Muscle layer of duodenum (tissue), 2 donors: Measurements from ENCODE around the gene EYS.
"Not testable (repeated sequence)": the region's sequence is repeated elsewhere in the genome, so short reads cannot be mapped to it uniquely, and the experiment has no call there.

Experiments used
- H3K27ac ChIP-seq: one replicate; pipeline ENCODE4 v1.7.0; 2013; ENCODE audit warnings: mild to moderate bottlenecking, low read length
- H3K27me3 ChIP-seq: one replicate; pipeline ENCODE4 v1.7.0; 2013; ENCODE audit warnings: low read depth, mild to moderate bottlenecking, control low read depth, low read length
- H3K36me3 ChIP-seq, 2 donors: one replicate each; pipeline ENCODE4 v1.7.0; 2013; ENCODE audit warnings: low read length in 2 of 2, control low read depth in 1 of 2, mild to moderate bottlenecking in 1 of 2; ENCODE audit not compliant: insufficient read depth in 2 of 2, control insufficient read depth in 1 of 2
- H3K4me1 ChIP-seq, 2 donors: one replicate each; pipeline ENCODE4 v1.7.0; 2013; ENCODE audit warnings: low read length in 2 of 2, mild to moderate bottlenecking in 2 of 2, control low read depth in 1 of 2, moderate library complexity in 1 of 2; ENCODE audit not compliant: insufficient read depth in 2 of 2, control insufficient read depth in 1 of 2
- H3K4me3 ChIP-seq, 2 donors: one replicate each; pipeline ENCODE4 v1.7.0; 2013; ENCODE audit warnings: low read length in 2 of 2, low read depth in 1 of 2, mild to moderate bottlenecking in 1 of 2
- H3K9me3 ChIP-seq, 2 donors: one replicate each; pipeline ENCODE4 v1.7.0; 2013; ENCODE audit warnings: low read length in 2 of 2, control low read depth in 1 of 2, mild to moderate bottlenecking in 1 of 2; ENCODE audit not compliant: control insufficient read depth in 1 of 2
- donor health status: healthy.

Gene EYS

GRCh38 chr6:63897459-63897858 lies 1809.6 kb downstream of the EYS start:
- no peaks in the 10 kb centered on the region for H3K36me3 ChIP-seq
- no peak overlapping the region for H3K4me3 ChIP-seq
- no peaks in the 10 kb centered on the region for H3K27me3 ChIP-seq
- no peak overlapping the region for H3K27ac ChIP-seq
- peaks cover 0 to 2% of the 10 kb centered on the region in 2 donors for H3K9me3 ChIP-seq
- H3K4me1 ChIP-seq: no peaks in the 10 kb centered on the region

- Histone ChIP-seq H3K4me1 (no peaks in the 10 kb centered on the region), H3K36me3 (no peaks in the 10 kb centered on the region), H3K9me3 (peaks cover 0 to 8% of the 10 kb centered on the region in 2 donors), H3K27me3 (no peaks in the 10 kb centered on the region), H3K4me3 (no peak overlapping the region), H3K27ac (no peak overlapping the region)
These were observed 1818.6 kb downstream of the EYS start for GRCh38 chr6:63888416-63888815.

GRCh38 chr6:63887804-63888203 lies 1819.2 kb downstream of the EYS start:
- not testable (repeated sequence) for H3K27me3 ChIP-seq, H3K4me3 ChIP-seq, H3K27ac ChIP-seq, H3K36me3 ChIP-seq, H3K9me3 ChIP-seq, H3K4me1 ChIP-seq

GRCh38 chr6:63887002-63887751 lies 1819.8 kb downstream of the EYS start:
- Histone ChIP-seq H3K4me1 (no peaks in the 10 kb centered on the region), H3K36me3 (no peaks in the 10 kb centered on the region), H3K27me3 (no peaks in the 10 kb centered on the region), H3K4me3 (no peak overlapping the region), H3K9me3 (peaks cover 0 to 6% of the 10 kb centered on the region in 2 donors), H3K27ac (no peak overlapping the region)

GRCh38 chr6:63886341-63886740 lies 1820.7 kb downstream of the EYS start:
- Histone ChIP-seq H3K36me3 (no peaks in the 10 kb centered on the region), H3K4me3 (no peak overlapping the region), H3K9me3 (peaks cover 0 to 6% of the 10 kb centered on the region in 2 donors), H3K27me3 (no peaks in the 10 kb centered on the region), H3K4me1 (no peaks in the 10 kb centered on the region), H3K27ac (no peak overlapping the region)

- Histone ChIP-seq H3K9me3 (peaks cover 0 to 8% of the 10 kb centered on the region in 2 donors), H3K36me3 (no peaks in the 10 kb centered on the region), H3K27me3 (no peaks in the 10 kb centered on the region), H3K4me1 (no peaks in the 10 kb centered on the region), H3K27ac (no peak overlapping the region), H3K4me3 (no peak overlapping the region)
These were observed 1823.4 kb downstream of the EYS start for GRCh38 chr6:63883597-63883996.

GRCh38 chr6:63882208-63882607 lies 1824.8 kb downstream of the EYS start:
- H3K4me1 ChIP-seq: no peaks in the 10 kb centered on the region
- H3K36me3 ChIP-seq: no peaks in the 10 kb centered on the region
- no peaks in the 10 kb centered on the region for H3K27me3 ChIP-seq
- no peak overlapping the region for H3K27ac ChIP-seq
- H3K4me3 ChIP-seq: no peak overlapping the region
- peaks cover 0 to 8% of the 10 kb centered on the region in 2 donors for H3K9me3 ChIP-seq

GRCh38 chr6:63881791-63882190 lies 1825.2 kb downstream of the EYS start:
- Histone ChIP-seq H3K4me3 (no peak overlapping the region), H3K4me1 (no peaks in the 10 kb centered on the region), H3K36me3 (no peaks in the 10 kb centered on the region), H3K27me3 (no peaks in the 10 kb centered on the region), H3K27ac (no peak overlapping the region), H3K9me3 (peaks cover 0 to 8% of the 10 kb centered on the region in 2 donors)

- H3K4me1 ChIP-seq: no peaks in the 10 kb centered on the region
- H3K9me3 ChIP-seq: peaks cover 0 to 2% of the 10 kb centered on the region in 2 donors
- no peaks in the 10 kb centered on the region for H3K36me3 ChIP-seq
- no peaks in the 10 kb centered on the region for H3K27me3 ChIP-seq
- no peak overlapping the region for H3K4me3 ChIP-seq
- no peak overlapping the region for H3K27ac ChIP-seq
These were observed 1834.8 kb downstream of the EYS start for GRCh38 chr6:63872233-63872632.

GRCh38 chr6:63868351-63868750 lies 1838.7 kb downstream of the EYS start:
- Histone ChIP-seq H3K4me1 (no peaks in the 10 kb centered on the region), H3K27ac (no peak overlapping the region), H3K27me3 (no peaks in the 10 kb centered on the region), H3K4me3 (no peak overlapping the region), H3K36me3 (no peaks in the 10 kb centered on the region), H3K9me3 (no peaks in the 10 kb centered on the region)

- H3K4me3 ChIP-seq: no peak overlapping the region
- H3K27ac ChIP-seq: no peak overlapping the region
- H3K36me3 ChIP-seq: no peaks in the 10 kb centered on the region
- no peaks in the 10 kb centered on the region for H3K4me1 ChIP-seq
- H3K27me3 ChIP-seq: no peaks in the 10 kb centered on the region
- H3K9me3 ChIP-seq: no peaks in the 10 kb centered on the region
These were observed 1842.2 kb downstream of the EYS start for GRCh38 chr6:63864671-63865318.
